ENCODE measurements around the gene CCNL1.

DNA sequence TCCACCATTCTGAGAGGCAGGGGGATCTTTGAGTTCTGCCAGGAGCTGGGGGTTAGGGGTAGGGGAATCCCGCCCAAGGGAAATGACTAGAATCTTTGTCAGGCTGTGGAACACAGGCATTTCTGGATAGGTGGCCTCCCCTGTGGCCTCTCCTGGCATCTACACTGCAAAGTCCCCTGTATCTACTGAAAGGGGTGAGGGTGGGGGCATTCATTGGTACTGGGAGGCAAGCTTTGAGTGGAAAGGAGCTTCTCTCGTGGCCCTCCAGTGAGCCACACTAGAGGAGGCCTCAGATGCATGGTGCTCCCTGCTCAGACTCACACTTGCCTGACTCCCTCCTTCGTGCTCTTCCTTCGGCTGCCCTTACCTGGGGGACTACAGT is 59.9 kb downstream of the CCNL1 start:
- TF ChIP-seq, protein P1, sequence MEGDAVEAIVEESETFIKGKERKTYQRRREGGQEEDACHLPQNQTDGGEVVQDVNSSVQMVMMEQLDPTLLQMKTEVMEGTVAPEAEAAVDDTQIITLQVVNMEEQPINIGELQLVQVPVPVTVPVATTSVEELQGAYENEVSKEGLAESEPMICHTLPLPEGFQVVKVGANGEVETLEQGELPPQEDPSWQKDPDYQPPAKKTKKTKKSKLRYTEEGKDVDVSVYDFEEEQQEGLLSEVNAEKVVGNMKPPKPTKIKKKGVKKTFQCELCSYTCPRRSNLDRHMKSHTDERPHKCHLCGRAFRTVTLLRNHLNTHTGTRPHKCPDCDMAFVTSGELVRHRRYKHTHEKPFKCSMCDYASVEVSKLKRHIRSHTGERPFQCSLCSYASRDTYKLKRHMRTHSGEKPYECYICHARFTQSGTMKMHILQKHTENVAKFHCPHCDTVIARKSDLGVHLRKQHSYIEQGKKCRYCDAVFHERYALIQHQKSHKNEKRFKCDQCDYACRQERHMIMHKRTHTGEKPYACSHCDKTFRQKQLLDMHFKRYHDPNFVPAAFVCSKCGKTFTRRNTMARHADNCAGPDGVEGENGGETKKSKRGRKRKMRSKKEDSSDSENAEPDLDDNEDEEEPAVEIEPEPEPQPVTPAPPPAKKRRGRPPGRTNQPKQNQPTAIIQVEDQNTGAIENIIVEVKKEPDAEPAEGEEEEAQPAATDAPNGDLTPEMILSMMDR (conservative IDR thresholded peaks at IDR 0.05) = no peak
- no peak for TF ChIP-seq ZFX (IDR thresholded peaks at IDR 0.05)
